Cortex of kidney (tissue), 1 donor: ENCODE measurements around the gene KRTAP5-7.

Experiments used
- DNase-seq: peaks from one replicate; lab custom pipeline; 2025; lab: John Stamatoyannopoulos, UW

KRTAP5-7 gene

GRCh38 chr11:71495286-71496230 is 31.5 kb upstream of the KRTAP5-7 start:
- DNase-seq: no peak

GRCh38 chr11:71496421-71496820 is 30.6 kb upstream of the KRTAP5-7 start:
- DNase-seq: no peak

GRCh38 chr11:71498091-71498490 is 29.0 kb upstream of the KRTAP5-7 start:
- DNase-seq: no peak

GRCh38 chr11:71499125-71499524 is 27.9 kb upstream of the KRTAP5-7 start:
- no peak for DNase-seq

- DNase-seq: no peak
Observed at GRCh38 chr11:71499546-71499945, 27.5 kb upstream of the KRTAP5-7 start.

- DNase-seq: no peak
Observed at GRCh38 chr11:71500601-71501021, 26.5 kb upstream of the KRTAP5-7 start.

GRCh38 chr11:71501071-71501985 is 25.7 kb upstream of the KRTAP5-7 start:
- DNase-seq: no peak

GRCh38 chr11:71502026-71502425 is 25.0 kb upstream of the KRTAP5-7 start:
- DNase-seq: no peak

GRCh38 chr11:71502871-71503435 is 24.1 kb upstream of the KRTAP5-7 start:
- no peak for DNase-seq

GRCh38 chr11:71504531-71504930 is 22.5 kb upstream of the KRTAP5-7 start:
- DNase-seq: no peak

- no peak for DNase-seq
Observed at GRCh38 chr11:71505001-71505400, 22.1 kb upstream of the KRTAP5-7 start.

GRCh38 chr11:71505781-71506180 is 21.3 kb upstream of the KRTAP5-7 start:
- no peak for DNase-seq

GRCh38 chr11:71507102-71507501 is 20.0 kb upstream of the KRTAP5-7 start:
- no peak for DNase-seq

- DNase-seq: no peak
Observed at GRCh38 chr11:71518506-71519471, 8.3 kb upstream of the KRTAP5-7 start.

GRCh38 chr11:71519546-71519945 is 7.5 kb upstream of the KRTAP5-7 start:
- DNase-seq: no peak

GRCh38 chr11:71525188-71525937 is 1.7 kb upstream of the KRTAP5-7 start:
- DNase-seq: no peak

GRCh38 chr11:71525938-71526495 is 1.1 kb upstream of the KRTAP5-7 start:
- DNase-seq: no peak

- DNase-seq: no peak
Observed at GRCh38 chr11:71527576-71528210, 626 bp downstream of the KRTAP5-7 start.

- DNase-seq: no peak
Observed at GRCh38 chr11:71530602-71531001, 3.5 kb downstream of the KRTAP5-7 start.
